T47D (cell line): ENCODE data around the gene DLGAP4.

Experiments
- DNase-seq, 2 experiments: peaks; one replicate each; pipeline versions ENCODE4 v3.0.0 to v3.0.0-alpha.2; 2011 to 2012; ENCODE audit warnings: low read depth in 1 of 2, low spot score in 1 of 2
- JUND ChIP-seq: IDR thresholded peaks from 2 replicates; pipeline ENCODE4 v1.6.1; 2012; ENCODE audit warnings: low read depth
- in situ Hi-C: cut with HindIII; loops from 2 replicates; pipeline ENCODE4 v1.10.0; 2016; ENCODE audit warnings: low sequenced_read_pairs, low pct_unique_long_range_greater_than_20kb

The DLGAP4 gene

GRCh38 chr20:36440370-36441026 is 134.4 kb downstream of the DLGAP4 start:
- in situ Hi-C loops, result no loop called here
- DNase-seq, result no peak
- no peak for TF ChIP-seq JUND

- in situ Hi-C loops, result no loop called here
- TF ChIP-seq JUND, result no peak
- no peak for DNase-seq
These were observed 134.9 kb downstream of the DLGAP4 start for GRCh38 chr20:36441027-36441414.

DNA sequence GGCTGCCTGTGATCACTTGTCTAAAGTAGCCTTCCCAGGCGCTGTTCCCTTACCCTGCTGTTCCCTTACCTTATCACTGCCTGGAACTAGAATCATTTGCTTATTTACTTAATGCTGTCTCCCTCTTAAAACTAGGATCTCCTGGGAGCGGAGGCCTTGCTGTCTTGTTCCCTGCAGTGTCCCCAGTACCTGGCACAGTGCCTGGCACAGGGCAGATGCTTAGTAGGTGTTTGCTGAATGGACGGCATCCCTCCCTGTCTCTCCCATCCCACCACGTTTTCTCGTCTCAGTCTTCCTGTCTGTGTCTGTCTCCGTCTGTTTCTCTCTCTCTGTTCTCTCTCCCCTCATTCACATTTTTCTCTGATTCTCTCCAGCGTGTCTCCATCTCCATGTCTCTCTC is 135.3 kb downstream of the DLGAP4 start:
- TF ChIP-seq JUND, result no peak
- no peak for DNase-seq
- in situ Hi-C loops, result no loop called here

DNA sequence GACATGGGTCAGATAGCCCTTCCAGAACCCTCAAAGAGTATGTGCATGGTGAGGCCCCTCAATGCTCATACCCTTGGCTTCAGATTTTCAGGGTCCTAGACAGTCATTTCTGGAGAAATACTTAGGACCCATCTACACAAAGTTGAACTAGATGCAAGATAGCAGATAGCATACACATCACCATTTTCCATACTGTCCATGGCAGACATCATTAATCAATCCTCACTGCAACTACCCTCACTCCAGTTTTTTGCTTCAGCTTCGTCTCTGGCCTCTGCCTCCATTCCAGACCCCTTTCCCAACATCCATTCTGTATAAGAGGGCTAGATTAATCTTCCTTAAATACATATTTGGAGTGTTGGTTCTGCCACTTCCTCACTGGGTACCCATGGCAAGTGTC is 139.7 kb downstream of the DLGAP4 start:
- in situ Hi-C loops, result no loop called here
- no peak for TF ChIP-seq JUND

DNA sequence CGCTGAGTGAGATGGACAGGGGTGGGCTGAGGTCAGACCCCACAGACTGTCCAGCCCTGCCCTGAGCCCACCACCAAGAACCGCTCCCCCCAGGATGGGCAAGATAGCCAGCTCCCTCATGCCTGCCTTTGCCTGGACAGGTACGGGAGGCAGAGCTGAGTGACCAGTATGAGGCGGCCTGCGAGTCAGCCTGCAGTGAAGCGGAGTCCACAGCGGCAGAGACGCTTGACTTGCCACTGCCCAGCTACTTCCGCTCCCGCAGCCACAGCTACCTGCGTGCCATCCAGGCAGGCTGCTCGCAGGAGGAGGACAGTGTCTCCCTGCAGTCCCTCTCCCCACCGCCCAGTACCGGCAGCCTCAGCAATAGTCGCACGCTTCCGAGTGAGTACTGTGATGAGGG is 140.4 kb downstream of the DLGAP4 start:
- in situ Hi-C loops, result no loop called here
- no peak for DNase-seq
- no peak for TF ChIP-seq JUND

More for the DNA sequence above, 139.7 kb downstream of the DLGAP4 start:
- DNase-seq, result no peak

- DNase-seq, result peak; percentile 81 to 88
- TF ChIP-seq JUND, result no peak
- in situ Hi-C loops, result no loop called here
These were observed 141.0 kb downstream of the DLGAP4 start for GRCh38 chr20:36447101-36447500.

DNA sequence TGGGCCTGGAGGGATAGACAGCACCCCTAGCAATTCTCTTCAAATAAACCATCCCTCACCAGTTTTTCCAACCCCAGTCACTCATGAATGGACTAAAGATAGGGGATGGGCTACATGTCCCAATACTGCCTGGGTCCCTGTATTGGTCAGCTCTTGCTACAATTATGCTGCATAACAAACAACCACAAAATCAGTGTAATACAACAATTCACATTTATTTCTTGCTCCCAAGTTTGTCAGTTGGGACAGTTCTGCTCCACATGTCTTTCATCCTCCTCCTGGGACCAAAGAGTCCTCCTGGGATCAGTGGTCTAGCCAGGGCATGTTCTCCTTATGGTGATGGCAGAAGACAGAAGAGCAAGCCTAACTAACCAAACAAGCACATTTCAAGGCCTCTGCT is 143.5 kb downstream of the DLGAP4 start:
- no peak for DNase-seq
- TF ChIP-seq JUND, result no peak
- in situ Hi-C loops, result no loop called here

GRCh38 chr20:36454332-36454697 is 148.2 kb downstream of the DLGAP4 start:
- TF ChIP-seq JUND, result no peak
- DNase-seq, result no peak
- in situ Hi-C loops, result no loop called here

GRCh38 chr20:36454698-36455427 is 148.7 kb downstream of the DLGAP4 start:
- TF ChIP-seq JUND, result no peak
- in situ Hi-C loops, result no loop called here
- peak; percentile 55 to 88 for DNase-seq

- no peak for TF ChIP-seq JUND
- in situ Hi-C loops, result no loop called here
These were observed 150.0 kb downstream of the DLGAP4 start for GRCh38 chr20:36455972-36456625.

DNA sequence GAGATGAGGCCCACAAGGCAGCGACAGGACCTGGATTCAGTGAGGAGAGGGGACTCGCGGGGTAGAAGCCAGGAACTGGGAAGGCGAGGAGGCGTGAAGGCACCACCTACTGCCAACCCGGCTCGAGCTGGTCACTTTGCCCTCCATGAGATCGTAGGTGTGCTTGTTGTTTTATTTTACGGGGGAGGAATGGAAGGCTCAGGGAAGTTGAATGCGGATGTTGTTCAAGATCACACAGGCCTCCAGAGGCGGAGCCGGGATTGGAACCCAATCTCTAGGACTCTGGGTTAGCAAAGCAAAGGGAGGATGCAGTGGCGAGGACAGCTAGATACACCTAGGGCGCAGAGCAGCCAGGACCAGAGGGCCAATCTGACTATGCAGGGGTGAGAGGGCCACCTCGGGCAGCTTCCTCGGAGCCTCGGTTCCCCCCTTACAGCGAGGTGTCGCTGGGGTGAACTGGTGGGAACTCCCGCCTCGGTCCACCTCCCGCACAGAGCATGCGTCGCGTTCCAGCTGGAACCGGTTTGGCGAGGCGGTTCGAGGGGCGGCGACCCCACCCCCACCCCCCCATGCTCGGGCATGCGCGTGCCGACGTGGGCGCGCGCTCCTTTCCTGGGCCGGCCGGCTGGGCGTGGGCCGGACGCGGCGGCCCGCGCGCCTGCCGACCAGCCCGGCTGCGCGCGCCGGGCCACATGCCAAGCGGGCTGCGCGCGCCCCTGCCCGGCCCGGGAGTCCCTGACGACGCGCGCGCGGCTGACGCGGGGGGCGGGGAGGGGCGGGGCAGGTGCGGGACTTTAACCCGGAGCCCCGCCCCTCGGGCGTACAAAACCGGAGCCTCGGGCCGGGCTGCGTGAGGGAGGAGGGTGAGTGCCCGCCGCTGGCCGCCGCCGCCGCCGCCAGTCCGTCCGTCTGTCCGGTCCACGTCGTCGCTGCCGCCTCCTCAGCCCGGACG is 154.8 kb downstream of the DLGAP4 start:
- DNase-seq, result peak; percentile 94 to 97
- in situ Hi-C loops, result no loop called here
- TF ChIP-seq JUND, result no peak

More at GRCh38 chr20:36455972-36456625, 150.0 kb downstream of the DLGAP4 start:
- DNase-seq, result no peak
